Astrocyte of the cerebellum (primary cell): ENCODE measurements around the gene MSANTD2.

Experiments used
- DNase-seq: peaks from one replicate; pipeline ENCODE4 v3.0.0-alpha.2; 2011; ENCODE audit warnings: low read depth
- H3K4me3 ChIP-seq: 2 replicates; pipeline ENCODE4 v1.5.1; 2011; ENCODE audit warnings: mild to moderate bottlenecking, low read depth, low read length, moderate library complexity
- in situ Hi-C: cut with HindIII; loops from 2 replicates; pipeline ENCODE4 v1.10.0; 2017; ENCODE audit warnings: low sequenced_read_pairs
- TF ChIP-seq, protein P1 (sequence below): IDR thresholded peaks from 2 replicates; pipeline ENCODE4 v1.5.1; 2012; ENCODE audit warnings: low read length, low read depth, moderate library complexity, mild to moderate bottlenecking; ENCODE audit errors: missing control alignments

MSANTD2 gene

DNA sequence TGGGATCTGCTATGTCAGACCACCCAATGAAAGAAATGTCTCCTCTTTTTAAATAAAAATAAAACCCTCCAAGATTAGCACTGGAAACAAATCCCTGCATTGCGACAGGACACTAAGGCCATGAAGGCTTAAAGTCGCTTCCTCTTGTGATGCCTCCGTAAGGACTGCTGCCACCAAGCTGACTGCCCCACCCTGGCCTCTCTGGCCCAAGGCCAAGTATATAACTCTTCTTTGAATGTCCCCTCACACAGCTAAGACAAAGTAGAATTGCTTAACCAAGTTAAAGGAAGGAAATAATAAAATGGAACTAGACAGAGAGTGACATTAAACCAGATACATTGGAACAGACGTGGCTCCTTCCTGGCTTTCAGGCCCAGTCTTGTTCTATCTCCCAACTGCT lies 68.0 kb downstream of the MSANTD2 start:
- no peak for DNase-seq
- in situ Hi-C loops = no loop called here
- TF ChIP-seq, protein P1, sequence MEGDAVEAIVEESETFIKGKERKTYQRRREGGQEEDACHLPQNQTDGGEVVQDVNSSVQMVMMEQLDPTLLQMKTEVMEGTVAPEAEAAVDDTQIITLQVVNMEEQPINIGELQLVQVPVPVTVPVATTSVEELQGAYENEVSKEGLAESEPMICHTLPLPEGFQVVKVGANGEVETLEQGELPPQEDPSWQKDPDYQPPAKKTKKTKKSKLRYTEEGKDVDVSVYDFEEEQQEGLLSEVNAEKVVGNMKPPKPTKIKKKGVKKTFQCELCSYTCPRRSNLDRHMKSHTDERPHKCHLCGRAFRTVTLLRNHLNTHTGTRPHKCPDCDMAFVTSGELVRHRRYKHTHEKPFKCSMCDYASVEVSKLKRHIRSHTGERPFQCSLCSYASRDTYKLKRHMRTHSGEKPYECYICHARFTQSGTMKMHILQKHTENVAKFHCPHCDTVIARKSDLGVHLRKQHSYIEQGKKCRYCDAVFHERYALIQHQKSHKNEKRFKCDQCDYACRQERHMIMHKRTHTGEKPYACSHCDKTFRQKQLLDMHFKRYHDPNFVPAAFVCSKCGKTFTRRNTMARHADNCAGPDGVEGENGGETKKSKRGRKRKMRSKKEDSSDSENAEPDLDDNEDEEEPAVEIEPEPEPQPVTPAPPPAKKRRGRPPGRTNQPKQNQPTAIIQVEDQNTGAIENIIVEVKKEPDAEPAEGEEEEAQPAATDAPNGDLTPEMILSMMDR = no peak
- no peak overlapping the region for H3K4me3 ChIP-seq

DNA sequence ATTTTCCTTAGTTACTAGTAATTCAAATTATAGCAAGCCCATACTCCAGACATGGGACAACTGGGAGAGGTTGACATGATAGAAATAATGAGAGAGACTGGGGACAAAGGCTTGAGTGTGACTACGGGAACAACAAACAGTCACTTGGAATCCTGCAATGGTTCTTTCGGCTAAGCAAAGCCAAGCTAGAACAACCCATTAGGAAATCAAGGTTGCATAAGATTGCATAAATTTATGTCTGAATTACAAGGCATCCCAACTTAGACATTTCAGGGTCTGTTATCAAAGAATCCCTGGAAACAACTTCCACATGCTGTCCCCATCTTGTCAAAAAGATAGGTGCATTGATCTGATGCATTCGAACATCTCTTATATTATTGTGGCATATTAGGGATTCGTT lies 70.6 kb downstream of the MSANTD2 start:
- in situ Hi-C loops = no loop called here
- TF ChIP-seq, protein P1 = no peak

DNA sequence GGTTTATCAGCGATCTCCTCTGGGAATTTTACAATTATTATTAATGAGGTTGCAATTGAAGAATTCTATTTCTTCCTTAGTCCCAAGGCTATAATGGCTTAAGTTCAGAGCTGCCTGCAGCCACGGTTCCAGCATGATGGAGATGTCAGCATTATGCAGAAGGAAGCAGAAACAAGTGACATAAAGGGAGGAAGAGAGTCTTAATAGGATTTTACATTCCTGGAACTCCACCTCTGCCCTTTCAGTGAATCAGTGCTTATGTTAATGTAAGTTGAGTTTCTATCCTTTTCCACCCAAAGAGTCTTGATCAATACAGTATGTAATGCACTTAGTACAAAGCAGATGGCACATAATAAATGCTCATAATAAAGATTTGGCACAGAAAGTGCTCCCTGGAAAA lies 72.1 kb downstream of the MSANTD2 start:
- TF ChIP-seq, protein P1 = no peak
- H3K4me3 ChIP-seq = no peak overlapping the region
- in situ Hi-C loops = no loop called here

More for the DNA sequence above, 70.6 kb downstream of the MSANTD2 start:
- H3K4me3 ChIP-seq = no peak overlapping the region
- no peak for DNase-seq

DNA sequence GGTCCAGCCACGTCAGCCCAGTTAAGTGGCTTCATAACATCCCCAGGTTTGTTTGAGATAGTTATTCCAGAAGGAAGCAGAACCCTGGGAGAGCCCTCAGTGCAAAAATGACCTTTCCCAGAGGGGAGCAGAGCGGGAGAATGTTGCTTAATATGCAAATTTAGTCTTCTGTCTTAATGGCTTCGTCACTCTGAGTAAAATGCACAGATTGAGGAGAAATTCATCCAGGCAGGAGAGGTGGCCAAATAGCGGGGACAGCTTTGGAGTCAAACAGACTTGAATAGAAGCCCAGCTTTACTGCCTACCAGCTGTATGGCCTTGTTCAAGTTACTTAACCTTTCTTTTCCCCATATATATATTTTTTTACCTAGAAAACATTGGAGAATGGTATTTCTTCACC lies 72.7 kb downstream of the MSANTD2 start:
- in situ Hi-C loops = no loop called here
- TF ChIP-seq, protein P1 = no peak
- no peak for DNase-seq
- H3K4me3 ChIP-seq = no peak overlapping the region

More for the DNA sequence above, 72.1 kb downstream of the MSANTD2 start:
- no peak for DNase-seq

DNA sequence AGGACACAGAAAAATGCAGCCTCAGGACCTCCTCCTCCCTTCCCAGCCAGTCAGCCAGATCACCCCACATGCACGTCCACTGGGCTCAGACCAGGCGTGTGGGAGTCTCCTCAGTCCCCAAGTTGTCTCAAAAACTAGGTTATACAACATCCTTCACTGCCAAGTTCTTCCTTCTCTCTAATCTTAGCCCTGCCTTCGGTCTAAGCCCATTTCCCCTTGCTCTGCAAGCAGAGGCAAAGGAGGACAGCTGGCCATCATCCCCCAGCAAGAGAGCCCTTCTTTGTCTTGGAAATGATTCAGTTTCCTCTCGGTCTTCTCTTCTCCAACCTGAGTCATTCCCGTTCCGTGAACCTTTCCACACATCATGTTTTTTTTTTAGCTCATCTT lies 74.5 kb downstream of the MSANTD2 start:
- TF ChIP-seq, protein P1 = no peak
- in situ Hi-C loops = no loop called here
- DNase-seq = no peak
- no peak overlapping the region for H3K4me3 ChIP-seq

DNA sequence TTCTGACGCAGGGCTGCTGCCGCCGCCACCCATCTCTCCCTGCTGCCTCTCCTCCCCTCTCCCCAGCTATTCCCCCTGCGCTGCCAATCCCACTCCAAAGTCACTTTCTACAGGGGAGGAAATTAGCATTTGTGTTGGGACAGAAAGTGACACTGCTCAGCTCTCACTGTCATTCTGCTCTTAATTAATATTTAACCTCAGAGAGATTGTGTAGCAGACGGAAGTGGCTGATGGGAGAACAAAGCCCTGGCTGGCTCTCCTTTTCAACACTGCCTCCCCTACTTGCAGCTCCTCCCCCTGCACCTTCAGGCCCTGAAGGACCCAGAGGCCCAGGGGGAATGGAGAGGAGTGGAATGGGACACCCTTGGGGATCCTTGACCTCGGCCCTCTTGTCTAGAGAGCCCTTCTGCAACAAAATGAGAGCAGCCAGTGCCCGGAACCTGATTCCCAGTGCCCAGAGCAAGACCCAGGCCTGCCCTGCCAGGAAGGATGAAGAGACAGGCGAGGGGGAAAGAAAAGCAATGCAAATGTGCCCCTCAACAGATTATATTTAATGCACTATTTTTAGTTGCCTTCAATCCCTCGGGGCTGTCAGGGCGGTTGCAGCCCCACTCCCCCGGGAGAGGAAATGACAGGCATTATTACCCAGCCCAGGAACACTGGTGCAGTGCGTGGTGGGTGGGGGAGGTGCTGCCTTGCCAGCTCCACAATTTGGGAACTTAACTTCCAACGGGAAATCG lies 75.1 kb downstream of the MSANTD2 start:
- no peak overlapping the region for H3K4me3 ChIP-seq
- in situ Hi-C loops = no loop called here
- no peak for DNase-seq
- TF ChIP-seq, protein P1 = no peak
